Peyer's patch (tissue), 4 donors: ENCODE data around the gene TMEM131L.

Source experiments
- POLR2A ChIP-seq, 2 donors: fragments of 450-650 bp; IDR thresholded peaks; one replicate each; pipeline ENCODE4 v1.5.1; 2017; ENCODE audit warnings: antibody characterized with exemption in 2 of 2, mild to moderate bottlenecking in 2 of 2, moderate library complexity in 2 of 2
- TF ChIP-seq, protein P1 (sequence below), 6 experiments: fragments of 450-650 bp in 4 of 6; fragments of 200-600 bp in 2 of 6; sonication (generic) in 1 of 6; IDR thresholded peaks; one replicate each; pipeline ENCODE4 v1.5.1; 2017 to 2019; ENCODE audit warnings: antibody characterized with exemption in 6 of 6, mild to moderate bottlenecking in 3 of 6, moderate library complexity in 1 of 6

DNA sequence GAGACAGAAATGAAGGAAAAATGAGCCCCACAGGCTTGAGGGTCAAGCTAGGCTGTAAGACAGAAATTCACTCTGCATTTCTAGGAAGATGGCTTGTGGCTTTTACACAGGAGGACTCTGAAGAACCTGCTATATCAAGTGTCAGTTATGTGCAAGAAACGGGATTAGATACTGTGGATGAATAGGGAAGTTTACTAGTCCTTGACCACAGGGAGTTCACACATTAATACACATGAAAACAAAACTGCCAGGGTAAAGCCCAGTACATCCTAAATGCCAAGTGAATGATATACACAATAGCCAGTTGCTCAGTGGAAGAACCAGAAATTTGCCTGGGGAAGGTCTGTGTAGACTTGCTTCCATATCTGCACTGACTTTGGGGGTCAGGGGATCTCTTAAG lies 53.5 kb downstream of the TMEM131L start:
- TF ChIP-seq, protein P1, sequence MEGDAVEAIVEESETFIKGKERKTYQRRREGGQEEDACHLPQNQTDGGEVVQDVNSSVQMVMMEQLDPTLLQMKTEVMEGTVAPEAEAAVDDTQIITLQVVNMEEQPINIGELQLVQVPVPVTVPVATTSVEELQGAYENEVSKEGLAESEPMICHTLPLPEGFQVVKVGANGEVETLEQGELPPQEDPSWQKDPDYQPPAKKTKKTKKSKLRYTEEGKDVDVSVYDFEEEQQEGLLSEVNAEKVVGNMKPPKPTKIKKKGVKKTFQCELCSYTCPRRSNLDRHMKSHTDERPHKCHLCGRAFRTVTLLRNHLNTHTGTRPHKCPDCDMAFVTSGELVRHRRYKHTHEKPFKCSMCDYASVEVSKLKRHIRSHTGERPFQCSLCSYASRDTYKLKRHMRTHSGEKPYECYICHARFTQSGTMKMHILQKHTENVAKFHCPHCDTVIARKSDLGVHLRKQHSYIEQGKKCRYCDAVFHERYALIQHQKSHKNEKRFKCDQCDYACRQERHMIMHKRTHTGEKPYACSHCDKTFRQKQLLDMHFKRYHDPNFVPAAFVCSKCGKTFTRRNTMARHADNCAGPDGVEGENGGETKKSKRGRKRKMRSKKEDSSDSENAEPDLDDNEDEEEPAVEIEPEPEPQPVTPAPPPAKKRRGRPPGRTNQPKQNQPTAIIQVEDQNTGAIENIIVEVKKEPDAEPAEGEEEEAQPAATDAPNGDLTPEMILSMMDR (IDR thresholded peaks at IDR 0.05) = no peak
- TF ChIP-seq POLR2A (IDR thresholded peaks at IDR 0.05) = no peak
